PFSK-1 (cell line): ENCODE data around the gene ENDOD1.

ENCODE experiments used
- FOXP2 ChIP-seq: optimal IDR thresholded peaks from 2 replicates; pipeline ENCODE3; 2011; ENCODE audit warnings: borderline replicate concordance, control low read depth, inconsistent platforms; ENCODE audit not compliant: insufficient read depth; ENCODE audit errors: extremely low read length, extremely low read depth
- POLR2AphosphoS5 ChIP-seq: IDR thresholded peaks from 2 replicates; pipeline ENCODE4 v1.6.1; 2012; ENCODE audit warnings: low read depth, mild to moderate bottlenecking, control low read depth, low read length, moderate library complexity
- SIN3A ChIP-seq: IDR thresholded peaks from 2 replicates; pipeline ENCODE4 v1.6.1; 2012; ENCODE audit warnings: mild to moderate bottlenecking, low read length, moderate library complexity, borderline replicate concordance; ENCODE audit not compliant: insufficient read depth
- TAF1 ChIP-seq: IDR thresholded peaks from 2 replicates; pipeline ENCODE4 v1.6.1; 2012; ENCODE audit warnings: low read length, control low read depth, borderline replicate concordance; ENCODE audit not compliant: insufficient read depth
- TF ChIP-seq, protein P1 (sequence below), 2 experiments: IDR thresholded peaks; 2 replicates each; pipeline versions ENCODE4 v1.6.1 to v1.8.0; 2011 to 2012; ENCODE audit warnings: low read depth in 2 of 2, low read length in 2 of 2, control low read depth in 1 of 2, inconsistent platforms in 1 of 2, mild to moderate bottlenecking in 1 of 2, moderate library complexity in 1 of 2; ENCODE audit not compliant: insufficient read depth in 1 of 2

ENDOD1 gene

DNA sequence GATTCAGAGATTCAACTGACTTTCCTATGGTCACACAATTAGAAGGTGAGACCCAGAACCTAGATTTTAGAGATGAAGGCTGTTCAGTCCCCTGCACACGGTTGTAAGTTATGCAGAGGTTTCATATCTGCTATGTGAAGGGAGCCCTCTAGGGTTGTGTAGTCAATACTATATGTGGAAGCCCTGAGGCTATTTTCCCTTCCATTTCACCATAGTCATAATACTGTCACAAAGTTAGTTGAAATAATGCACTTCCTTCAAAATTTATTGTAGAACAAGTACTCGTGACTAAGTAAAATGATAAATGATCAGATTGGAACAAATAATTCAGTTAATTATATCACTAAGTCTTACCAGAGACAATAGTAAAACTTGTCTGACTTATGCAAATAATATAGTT, 48.8 kb downstream of the ENDOD1 start:
- TF ChIP-seq FOXP2 (no peak), POLR2AphosphoS5 (no peak), SIN3A (no peak), TAF1 (no peak)
- TF ChIP-seq, protein P1, sequence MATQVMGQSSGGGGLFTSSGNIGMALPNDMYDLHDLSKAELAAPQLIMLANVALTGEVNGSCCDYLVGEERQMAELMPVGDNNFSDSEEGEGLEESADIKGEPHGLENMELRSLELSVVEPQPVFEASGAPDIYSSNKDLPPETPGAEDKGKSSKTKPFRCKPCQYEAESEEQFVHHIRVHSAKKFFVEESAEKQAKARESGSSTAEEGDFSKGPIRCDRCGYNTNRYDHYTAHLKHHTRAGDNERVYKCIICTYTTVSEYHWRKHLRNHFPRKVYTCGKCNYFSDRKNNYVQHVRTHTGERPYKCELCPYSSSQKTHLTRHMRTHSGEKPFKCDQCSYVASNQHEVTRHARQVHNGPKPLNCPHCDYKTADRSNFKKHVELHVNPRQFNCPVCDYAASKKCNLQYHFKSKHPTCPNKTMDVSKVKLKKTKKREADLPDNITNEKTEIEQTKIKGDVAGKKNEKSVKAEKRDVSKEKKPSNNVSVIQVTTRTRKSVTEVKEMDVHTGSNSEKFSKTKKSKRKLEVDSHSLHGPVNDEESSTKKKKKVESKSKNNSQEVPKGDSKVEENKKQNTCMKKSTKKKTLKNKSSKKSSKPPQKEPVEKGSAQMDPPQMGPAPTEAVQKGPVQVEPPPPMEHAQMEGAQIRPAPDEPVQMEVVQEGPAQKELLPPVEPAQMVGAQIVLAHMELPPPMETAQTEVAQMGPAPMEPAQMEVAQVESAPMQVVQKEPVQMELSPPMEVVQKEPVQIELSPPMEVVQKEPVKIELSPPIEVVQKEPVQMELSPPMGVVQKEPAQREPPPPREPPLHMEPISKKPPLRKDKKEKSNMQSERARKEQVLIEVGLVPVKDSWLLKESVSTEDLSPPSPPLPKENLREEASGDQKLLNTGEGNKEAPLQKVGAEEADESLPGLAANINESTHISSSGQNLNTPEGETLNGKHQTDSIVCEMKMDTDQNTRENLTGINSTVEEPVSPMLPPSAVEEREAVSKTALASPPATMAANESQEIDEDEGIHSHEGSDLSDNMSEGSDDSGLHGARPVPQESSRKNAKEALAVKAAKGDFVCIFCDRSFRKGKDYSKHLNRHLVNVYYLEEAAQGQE (IDR thresholded peaks at IDR 0.05; ENCODE audit: insufficient read depth in 1 of 2, low read depth in 2 of 2, low read length in 2 of 2) = no peak

DNA sequence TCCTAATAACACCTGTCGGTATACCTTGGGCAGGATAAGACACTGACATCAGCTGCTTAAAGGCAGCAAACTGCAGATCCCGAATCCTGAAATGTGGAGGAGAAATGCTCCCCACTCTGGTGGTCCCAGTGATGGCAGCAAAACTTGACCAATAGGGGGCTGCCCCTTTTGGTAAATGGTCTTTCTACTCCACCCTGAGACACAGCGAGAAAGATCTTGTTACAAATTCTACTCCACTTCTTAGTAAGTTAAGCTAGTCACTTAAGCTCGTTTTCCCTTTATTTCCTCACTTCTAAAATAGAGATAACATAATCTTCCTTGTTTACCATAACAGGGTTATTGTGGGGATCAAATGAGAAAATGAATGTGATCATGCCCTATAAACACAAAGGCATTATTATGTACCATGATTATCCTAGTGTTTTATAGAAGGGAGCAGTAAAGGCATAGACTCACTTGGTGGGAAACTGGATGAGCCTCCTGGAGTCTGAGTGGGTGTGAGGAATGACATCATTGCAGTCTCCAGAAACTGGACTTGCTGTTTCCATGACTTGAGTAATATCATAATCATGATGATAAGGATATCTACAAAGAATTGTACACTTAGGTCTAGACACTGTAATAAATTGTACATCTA, 50.9 kb downstream of the ENDOD1 start:
- TF ChIP-seq SIN3A (no peak), TAF1 (no peak), POLR2AphosphoS5 (no peak), FOXP2 (no peak)
- TF ChIP-seq, protein P1 (IDR thresholded peaks at IDR 0.05; ENCODE audit: insufficient read depth in 1 of 2, low read depth in 2 of 2, low read length in 2 of 2) = no peak

DNA sequence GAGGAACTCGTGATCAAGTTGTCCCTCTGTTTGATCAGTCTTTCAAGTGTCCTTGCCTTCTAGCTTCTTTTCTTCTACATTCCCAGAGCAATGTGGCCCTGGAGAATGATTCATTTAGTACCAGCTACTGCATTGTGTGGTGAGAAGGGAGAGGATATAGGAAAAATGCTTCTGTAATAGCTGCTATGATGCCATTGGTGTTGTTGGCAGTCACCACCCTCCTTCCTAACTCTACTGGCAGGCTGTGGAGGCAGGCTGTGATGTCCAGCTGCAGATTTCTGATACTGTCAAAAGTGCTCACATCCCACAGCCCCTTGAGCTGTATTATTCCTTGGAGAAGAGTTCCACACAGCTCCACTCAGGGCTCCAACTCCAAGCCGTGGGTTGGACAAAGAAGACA, 52.8 kb downstream of the ENDOD1 start:
- TF ChIP-seq FOXP2 (no peak), TAF1 (no peak), POLR2AphosphoS5 (no peak), SIN3A (no peak)
- TF ChIP-seq, protein P1 (IDR thresholded peaks at IDR 0.05; ENCODE audit: insufficient read depth in 1 of 2, low read depth in 2 of 2, low read length in 2 of 2) = no peak

DNA sequence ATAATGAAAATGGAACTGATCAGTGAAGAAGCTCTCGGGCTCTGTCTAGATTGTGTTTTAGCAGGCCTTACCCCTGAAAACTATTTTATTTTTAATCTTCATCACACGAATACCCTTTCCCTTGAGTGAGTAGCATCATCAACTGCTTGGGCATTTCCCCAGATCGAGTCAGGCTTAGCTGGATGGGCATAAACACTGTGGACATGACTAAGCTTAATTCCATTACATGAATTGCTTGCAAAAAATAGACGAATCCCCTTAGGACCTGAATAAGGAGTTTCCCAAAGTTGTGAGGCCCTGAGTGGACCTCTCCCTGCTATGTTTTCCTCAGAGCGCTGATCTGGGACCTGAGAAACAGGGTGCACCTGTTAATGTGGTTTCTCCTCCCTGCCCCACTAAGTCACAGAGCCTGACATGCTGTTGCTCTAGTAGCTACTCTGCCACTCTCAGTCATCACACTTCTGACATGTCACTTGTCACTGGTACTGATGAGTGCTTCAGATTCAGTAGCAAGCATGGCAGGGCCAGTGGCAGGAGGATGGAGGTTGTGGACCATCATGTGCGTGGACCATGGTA, 53.5 kb downstream of the ENDOD1 start:
- TF ChIP-seq FOXP2 = no peak
- no peak for TF ChIP-seq SIN3A
- TF ChIP-seq TAF1 = no peak
- no peak for TF ChIP-seq POLR2AphosphoS5

DNA sequence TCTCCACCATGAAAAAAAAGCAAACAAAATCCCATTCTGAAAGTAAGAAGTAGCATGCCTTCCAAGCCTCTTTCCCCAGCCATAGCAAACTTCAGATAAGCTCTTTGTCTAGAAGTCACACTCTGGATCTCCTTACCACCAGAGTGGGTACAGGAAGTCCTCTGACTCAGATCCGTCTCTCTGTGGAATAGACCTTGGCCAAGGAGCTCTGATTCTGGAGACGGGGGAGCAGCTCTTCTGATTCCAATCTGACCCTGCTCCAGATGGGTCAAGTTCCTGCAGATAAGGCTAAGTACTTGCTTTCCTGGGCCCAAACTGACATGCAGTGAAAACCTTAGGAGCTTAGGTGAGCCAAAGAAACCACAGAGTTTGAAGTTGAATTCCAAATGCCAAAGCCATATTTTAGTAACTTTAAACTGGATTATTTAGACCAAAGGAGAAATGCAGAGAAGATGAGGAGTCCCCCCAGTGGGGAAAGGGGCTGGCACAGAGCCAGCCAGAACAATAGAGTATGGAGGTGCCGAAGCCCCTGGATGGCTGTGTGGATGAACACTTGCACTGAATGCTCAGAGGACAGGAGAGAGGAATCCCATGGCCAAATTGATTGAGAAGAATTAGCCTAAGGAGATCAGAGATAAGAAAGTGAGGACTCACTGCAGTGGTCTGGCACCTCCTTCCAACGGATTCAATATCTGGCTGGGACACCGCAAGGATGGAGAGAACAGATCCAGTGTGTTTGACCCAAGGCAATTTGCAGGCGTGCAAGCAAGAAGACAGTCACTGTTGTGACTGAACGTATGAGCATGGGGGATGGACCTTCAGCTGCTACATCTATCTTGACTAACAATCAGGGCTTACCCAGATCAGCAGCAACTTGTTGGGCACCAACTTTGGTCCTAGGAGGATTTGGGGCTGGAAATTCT, 54.9 kb downstream of the ENDOD1 start:
- no peak for TF ChIP-seq POLR2AphosphoS5
- no peak for TF ChIP-seq TAF1
- TF ChIP-seq SIN3A = no peak
- TF ChIP-seq, protein P1 (IDR thresholded peaks at IDR 0.05; ENCODE audit: insufficient read depth in 1 of 2, low read depth in 2 of 2, low read length in 2 of 2) = no peak
